GM12891 (cell line): ENCODE results near the gene TBX1.

Source experiments
- DNase-seq: peaks from one replicate; pipeline ENCODE4 v3.0.0; 2011; ENCODE audit warnings: low spot score; ENCODE audit not compliant: insufficient read length
- FAIRE-seq: peaks from 2 replicates; lab custom pipeline; 2011; peaks lifted over from hg19 to GRCh38; lab: Jason Lieb, UNC
- PAX5 ChIP-seq: IDR thresholded peaks from 2 replicates; pipeline ENCODE4 v1.6.1; 2011; ENCODE audit warnings: low read length, moderate library complexity, mild to moderate bottlenecking; ENCODE audit not compliant: insufficient read depth, severe bottlenecking
- POLR2A ChIP-seq: IDR thresholded peaks from 2 replicates; pipeline ENCODE4 v1.6.1; 2011; ENCODE audit warnings: low read depth, low read length, control low read depth
- POLR2AphosphoS5 ChIP-seq: IDR thresholded peaks from 2 replicates; pipeline ENCODE4 v1.6.1; 2011; ENCODE audit warnings: low read depth, low read length, control low read depth
- POU2F2 ChIP-seq: IDR thresholded peaks from 2 replicates; pipeline ENCODE4 v1.6.1; 2011; ENCODE audit warnings: low read depth, mild to moderate bottlenecking, control low read depth, low read length, moderate library complexity
- SPI1 ChIP-seq: IDR thresholded peaks from 2 replicates; pipeline ENCODE4 v1.6.1; 2011; ENCODE audit warnings: low read depth, low read length, control low read depth
- TAF1 ChIP-seq: IDR thresholded peaks from 2 replicates; pipeline ENCODE4 v1.6.1; 2011; ENCODE audit warnings: low read depth, low read length, control low read depth

Gene TBX1

DNA sequence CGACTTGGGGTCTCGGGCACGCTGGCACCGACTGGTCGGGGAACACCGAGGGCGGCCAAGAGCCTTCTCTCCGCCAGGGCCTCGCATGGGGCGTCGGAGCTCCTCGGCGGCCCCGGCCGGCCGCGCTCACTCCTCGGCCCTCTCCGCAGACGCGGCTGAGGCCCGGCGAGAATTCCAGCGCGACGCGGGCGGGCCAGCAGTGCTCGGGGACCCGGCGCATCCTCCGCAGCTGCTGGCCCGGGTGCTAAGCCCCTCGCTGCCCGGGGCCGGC lies 5.6 kb downstream of the TBX1 start:
- no peak for DNase-seq
- FAIRE-seq: no peak
- no peak for TF ChIP-seq POU2F2
- no peak for TF ChIP-seq PAX5
- no peak for TF ChIP-seq SPI1
- TF ChIP-seq TAF1: no peak
- no peak for TF ChIP-seq POLR2AphosphoS5
- TF ChIP-seq POLR2A: no peak

DNA sequence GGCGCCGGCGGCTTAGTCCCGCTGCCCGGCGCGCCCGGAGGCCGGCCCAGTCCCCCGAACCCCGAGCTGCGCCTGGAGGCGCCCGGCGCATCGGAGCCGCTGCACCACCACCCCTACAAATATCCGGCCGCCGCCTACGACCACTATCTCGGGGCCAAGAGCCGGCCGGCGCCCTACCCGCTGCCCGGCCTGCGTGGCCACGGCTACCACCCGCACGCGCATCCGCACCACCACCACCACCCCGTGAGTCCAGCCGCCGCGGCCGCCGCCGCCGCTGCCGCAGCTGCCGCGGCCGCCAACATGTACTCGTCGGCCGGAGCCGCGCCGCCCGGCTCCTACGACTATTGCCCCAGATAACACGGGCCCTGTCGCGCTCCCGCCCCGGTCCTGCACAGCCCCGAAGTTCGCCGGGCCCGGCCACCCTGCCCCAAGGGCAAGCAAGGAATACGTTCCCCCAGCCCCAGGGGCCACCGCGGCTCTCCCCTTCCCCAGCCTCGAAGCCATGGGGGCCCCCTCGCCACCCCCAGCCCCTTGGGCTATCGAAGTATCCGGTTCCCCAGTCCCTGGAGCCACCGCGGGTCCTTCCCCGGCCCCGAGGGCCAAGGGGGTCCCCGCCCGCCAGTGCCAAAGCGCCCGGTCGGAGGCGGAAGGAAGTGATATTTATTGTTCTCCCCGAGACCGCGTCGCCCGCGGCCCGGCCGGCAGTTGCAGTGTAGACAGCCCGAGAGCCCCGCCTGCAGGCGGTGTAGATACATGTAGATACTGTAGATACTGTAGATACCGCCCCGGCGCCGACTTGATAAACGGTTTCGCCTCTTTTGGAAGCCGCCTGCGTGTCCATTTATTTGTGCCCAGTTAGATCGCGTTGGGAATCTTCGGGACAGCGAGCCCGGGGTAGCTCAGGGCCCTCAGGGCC lies 6.2 kb downstream of the TBX1 start:
- DNase-seq (no peak), FAIRE-seq (no peak)
- no peak for TF ChIP-seq POLR2A

DNA sequence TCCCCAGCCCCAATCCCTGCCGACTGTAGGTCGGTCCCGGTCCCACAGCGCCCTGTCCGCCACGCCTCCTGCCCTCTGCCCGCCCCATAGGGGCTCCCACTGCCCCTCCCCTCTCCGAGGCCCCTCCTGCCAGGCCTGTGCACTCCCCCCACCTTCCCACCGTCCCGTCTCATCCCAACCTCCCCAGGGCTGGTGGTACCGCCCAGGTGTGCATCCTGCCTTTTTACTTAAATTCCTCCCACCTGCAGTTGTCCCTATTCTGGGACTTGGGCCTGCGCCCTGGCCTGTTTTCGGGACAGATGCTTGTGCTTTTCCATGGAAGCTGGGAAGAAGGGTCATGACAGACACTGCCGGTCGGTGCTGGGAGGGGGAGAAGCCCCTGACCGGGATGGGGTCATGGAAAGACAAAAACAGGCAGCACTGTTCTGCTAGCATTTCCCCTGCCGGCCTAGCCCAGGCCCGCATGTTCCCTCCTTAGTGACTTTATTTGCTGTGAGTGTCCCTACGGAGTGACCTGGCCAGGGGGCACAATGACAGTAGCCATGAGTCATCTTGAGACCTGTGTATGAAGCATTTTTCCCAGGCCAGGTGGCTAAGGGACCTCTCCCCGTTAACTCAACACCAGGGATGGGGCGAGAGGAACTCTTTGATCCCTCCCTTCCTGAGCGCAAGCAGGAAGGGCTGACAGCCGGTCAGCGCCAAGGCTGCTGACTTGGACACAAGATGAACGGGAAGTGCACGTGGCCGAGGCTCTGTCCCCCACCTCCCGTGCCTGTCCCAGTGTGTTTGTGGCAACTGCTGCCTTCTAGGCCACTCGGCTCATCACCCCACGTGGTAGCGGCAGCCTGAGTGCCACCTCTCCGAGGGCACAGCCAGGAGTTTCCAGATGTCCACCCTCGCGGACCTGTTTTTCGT lies 7.1 kb downstream of the TBX1 start:
- TF ChIP-seq TAF1 (no peak), POLR2A (no peak), SPI1 (no peak), POU2F2 (no peak), POLR2AphosphoS5 (no peak), PAX5 (no peak)
- DNase-seq (no peak), FAIRE-seq (no peak)

DNA sequence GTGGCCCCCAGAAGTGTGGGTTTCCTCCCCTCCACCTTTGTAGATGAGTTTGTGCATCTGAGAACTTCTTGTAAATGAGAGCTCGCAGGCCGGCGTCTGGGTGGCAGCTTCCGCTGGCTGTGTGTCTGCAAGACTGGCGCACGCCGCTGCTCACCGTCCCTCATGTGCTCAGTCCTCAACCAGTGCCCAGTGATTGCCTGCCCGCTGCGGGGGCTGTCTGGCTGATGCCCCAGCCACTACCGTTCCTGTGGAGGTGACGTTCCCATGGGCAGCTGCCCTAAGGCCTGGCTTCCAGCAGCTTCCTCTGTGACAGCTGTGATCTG lies 8.8 kb downstream of the TBX1 start:
- TF ChIP-seq POU2F2: no peak
- no peak for TF ChIP-seq SPI1
- TF ChIP-seq POLR2AphosphoS5: no peak
- no peak for TF ChIP-seq TAF1
- no peak for TF ChIP-seq PAX5
- no peak for TF ChIP-seq POLR2A
- FAIRE-seq (no peak), DNase-seq (no peak)

DNA sequence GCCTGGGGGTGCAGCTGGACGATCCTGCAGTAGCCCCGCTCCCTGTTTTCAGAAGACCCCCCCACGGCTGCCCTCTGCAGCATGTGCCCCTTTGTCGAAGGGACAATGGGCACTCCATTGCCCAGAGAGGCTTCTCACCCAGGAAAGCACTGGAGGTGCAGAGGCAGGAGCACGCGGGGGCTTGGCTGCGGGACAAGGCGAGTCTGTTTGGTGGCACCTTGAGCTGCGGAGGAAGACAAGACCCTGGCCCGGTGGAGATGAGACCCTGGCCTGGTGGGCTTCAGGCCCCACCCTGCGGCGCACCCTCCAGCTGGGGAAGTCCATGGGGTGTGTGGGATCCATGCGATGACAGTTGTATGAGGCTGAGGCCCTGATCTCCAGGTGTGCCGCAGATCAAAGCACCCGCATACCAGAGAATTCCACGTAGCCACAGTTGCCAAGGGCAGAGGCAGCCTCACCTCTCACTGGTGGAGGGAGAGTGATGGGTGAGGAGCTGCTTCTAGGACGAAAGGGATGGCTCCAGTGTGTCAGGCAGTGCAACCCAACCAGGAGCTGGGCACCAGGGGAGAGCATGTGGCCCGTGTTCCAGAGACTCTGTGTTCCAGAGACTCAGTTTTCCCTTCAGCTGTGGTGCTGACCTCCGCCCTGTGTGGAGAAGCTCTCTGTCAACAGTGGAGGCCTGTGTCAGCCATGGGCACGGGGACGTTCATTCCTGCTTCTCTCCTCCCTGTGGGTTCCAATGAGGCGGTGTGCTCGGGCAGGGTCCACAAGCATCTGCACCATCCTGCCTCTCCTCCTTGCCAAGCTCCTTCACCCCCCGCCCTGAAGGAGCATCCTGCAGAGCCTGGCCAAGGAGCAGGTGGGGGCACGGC lies 10.0 kb downstream of the TBX1 start:
- no peak for DNase-seq
- FAIRE-seq: no peak
- no peak for TF ChIP-seq PAX5
- no peak for TF ChIP-seq POLR2AphosphoS5
- no peak for TF ChIP-seq POLR2A
- TF ChIP-seq POU2F2: no peak
- TF ChIP-seq SPI1: no peak
- no peak for TF ChIP-seq TAF1

DNA sequence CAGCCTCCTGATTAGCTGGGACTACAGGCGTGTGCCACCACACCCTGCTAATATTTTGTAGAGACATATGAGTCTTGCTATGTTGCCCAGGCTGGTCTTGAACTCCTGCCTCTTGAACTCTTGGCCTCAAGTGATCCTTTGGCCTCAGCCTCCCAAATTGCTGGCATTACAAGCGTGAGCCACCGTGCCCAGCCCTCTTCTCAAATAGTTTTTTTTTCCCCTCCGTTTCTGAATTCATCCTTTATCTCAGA lies 11.8 kb downstream of the TBX1 start:
- no peak for DNase-seq
- FAIRE-seq: no peak
- TF ChIP-seq SPI1: no peak
- no peak for TF ChIP-seq TAF1
- no peak for TF ChIP-seq POU2F2
- no peak for TF ChIP-seq PAX5
- no peak for TF ChIP-seq POLR2A
- TF ChIP-seq POLR2AphosphoS5: no peak

DNA sequence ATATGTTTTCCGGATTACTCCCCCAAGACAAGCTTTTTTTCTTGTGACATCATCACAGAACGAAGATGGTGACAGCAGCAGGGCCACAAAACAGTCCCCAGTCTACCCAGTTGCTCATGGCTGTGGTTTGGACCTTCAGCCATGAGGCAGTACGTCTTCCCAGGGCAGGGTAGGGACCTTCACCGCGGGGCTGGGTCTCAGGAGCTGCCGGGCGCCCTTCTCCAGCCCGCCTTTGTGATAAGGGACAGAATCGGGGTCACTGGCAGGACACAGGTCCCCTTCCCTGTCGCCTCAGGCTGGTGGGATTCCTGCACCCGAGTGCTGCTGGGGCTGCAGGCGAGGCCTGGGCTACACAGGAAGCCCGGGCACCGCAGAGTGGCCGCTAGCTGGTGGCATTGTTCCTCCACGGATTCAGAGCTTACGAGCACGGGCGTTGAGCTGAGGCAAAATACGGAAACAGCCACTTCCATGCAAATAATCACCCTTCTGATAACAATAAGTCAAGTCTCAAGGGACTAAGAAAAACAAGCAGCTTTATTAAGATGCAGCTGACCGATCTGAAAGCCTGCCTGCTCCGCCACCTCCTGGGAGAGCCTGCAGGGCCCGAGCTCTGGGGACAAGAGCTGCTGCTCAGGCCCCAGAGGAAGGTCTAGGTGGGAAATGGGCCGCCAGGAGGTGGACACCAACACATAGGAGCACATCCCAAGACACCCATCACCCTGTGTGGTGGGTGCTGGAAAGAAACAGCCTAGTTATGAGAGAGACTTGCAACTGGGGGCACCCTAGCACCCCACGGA lies 12.3 kb downstream of the TBX1 start:
- FAIRE-seq (peak; percentile 70), DNase-seq (no peak)
- no peak for TF ChIP-seq SPI1
- TF ChIP-seq PAX5: no peak

DNA sequence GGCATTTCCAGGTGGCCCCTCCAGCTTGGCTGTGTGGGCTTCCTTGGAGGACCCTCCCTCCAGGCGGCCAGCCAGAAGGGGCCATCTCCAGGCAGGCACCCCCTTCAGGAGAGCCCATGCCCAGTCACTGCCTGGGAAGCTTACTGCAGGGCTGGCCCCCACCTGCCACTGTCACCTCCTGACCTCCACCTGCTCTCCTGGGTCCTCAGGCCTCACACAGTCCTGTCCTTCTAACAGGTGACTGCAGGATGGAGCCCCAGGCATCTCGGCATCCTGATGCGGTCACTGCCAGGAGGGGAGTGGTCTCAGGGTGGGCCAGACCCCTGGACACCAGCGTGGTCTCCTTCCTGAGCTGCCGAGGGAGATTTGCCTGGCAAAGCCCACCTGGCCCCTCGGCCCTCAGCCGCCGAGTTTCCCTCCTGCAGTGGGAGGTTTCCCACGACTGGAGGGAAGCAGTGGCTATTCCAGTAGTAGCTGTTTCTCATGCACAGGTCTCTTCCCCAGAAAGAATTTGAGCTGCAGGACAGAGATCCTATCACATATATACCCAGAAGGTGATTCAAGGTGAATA lies 13.0 kb downstream of the TBX1 start:
- no peak for FAIRE-seq
- DNase-seq: no peak
- TF ChIP-seq POU2F2 (no peak), POLR2A (no peak), PAX5 (no peak), TAF1 (no peak), SPI1 (no peak), POLR2AphosphoS5 (no peak)

DNA sequence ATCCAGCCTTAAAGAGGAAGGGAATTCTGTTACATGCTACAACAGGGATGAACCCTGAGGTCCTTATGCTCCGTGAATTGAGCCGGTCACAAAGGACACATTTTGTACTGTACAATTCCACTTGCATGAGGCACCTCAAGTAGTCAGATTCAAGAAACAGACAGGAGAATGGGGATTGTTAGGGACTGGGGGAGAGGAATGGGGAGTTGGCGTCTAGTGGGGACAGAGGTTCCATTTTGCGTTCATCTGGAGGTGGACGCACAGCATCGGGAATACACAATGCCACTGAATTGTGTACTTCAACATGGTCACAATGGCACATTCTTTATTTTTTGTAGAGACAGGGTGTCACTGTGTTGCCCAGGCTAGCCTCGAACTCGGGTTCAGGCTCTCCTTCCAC lies 14.1 kb downstream of the TBX1 start:
- no peak for TF ChIP-seq SPI1
- TF ChIP-seq POU2F2: no peak
- TF ChIP-seq POLR2A: no peak
- no peak for TF ChIP-seq POLR2AphosphoS5
- no peak for TF ChIP-seq PAX5
- TF ChIP-seq TAF1: no peak
- no peak for FAIRE-seq
- no peak for DNase-seq
